CD4-positive, alpha-beta T cell treated with Interleukin-6 for 4 hours (primary cell): ENCODE data around the gene NFIC.
A peak's percentile ranks its signal among the peaks of the same experiment; 100 is the strongest.
"Not testable (repeated sequence)": the region's sequence is repeated elsewhere in the genome, so short reads cannot be mapped to it uniquely, and the experiment has no call there.

Source experiments
- DNase-seq: peaks from one replicate; pipeline ENCODE4 v3.0.0-alpha.2; 2020; ENCODE audit warnings: mixed read lengths

Gene NFIC

DNA sequence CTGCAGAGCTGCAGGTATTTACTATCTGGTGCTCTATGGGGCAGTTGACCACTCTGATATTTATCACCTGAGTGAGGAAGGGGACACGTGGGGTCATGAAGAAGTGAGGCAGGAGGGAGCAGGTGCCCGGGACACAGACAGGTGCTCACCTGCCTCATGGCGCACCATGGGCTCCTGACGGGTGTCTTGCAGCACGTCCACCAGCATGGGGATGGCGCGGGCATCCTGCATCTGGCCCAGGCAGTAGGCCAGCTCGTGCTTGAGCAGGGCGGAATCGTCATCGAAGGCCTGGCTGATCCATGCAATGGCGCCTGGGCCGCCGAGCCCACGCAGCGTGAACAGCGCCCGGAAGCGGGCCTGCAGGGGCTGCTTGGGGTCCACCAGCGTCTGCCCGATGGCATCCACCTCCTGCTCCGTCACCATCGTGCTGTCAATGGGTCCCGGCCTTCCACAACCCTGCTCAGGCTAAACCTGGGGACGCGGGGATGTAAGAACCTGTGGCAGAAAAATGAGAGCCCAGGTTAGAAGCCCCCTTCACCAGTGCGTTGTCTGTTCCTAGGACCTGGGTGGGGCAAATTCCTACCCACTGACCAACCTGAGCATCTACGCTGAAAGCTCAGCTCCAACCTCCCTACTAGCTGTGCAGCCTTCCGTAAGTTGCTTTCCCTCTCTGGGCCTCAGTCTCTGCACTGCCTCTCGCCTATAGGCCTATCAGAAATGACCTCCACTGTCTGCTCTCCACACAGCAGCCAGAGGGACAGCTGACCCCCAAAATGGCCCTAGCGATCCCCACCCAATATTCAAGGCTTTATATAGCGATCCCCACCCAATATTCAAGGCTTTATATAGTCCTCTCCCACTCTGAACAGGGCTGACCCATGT, 130.2 kb downstream of the NFIC start:
- DNase-seq = no peak

GRCh38 chr19:3497757-3498520, 131.6 kb downstream of the NFIC start:
- no peak for DNase-seq

DNA sequence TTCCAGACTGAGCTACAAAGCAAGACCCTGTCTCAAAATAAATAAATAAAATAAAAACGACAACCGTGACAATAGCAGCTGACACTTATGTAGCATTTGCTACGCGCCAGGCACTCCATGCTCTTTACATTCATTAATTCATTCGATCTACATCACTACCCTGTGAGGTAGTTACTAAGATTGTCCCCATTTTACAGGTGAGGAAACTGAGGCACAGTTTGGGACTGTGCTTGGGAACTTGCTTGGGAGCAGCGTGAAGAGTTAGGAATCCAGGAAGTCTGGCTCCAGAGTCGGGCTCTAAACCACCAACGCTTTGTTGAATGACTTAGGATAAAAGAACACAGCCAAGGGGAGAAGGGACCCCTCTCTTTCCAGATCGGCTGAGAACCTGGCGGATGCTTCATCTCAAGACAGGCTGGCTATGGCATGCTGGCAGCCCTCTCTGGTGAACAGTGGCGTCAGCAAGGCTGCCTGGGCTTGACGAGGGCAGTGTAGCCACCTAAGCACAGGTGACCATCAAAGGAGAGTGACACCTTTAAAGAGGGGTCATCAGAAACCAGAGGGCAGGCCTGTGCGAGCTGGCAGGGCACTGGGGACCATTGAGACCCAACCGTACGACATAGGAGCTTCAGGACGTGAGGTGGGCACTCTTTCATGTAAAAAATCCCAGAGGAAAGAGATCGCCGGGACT, 133.5 kb downstream of the NFIC start:
- no peak for DNase-seq

GRCh38 chr19:3500429-3501101, 134.2 kb downstream of the NFIC start, which contains the start of gene DOHH:
Gene DOHH (minus strand): TSS chr19:3500674. CDS start chr19:3496814, 3,860 bp downstream.
- DNase-seq = peak; percentile 98

DNA sequence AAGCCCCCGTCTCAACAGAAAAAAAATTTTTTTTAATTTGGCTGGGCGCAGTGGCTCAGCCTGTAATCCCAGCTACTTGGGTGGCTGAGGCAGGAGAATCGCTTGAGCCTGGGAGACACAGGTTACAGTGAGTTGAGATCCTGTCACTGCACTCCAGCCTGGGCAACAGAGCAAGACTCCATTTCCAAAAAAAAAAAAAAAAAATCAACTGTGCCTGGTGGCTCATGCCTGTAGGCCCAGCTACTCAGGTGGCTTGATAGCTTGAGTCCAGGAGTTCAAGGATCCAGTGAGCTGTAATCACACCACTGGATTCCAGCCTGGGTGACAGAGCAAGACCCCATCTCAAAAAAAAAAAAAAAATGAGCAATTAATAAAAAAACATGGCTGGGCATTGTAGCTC, 135.4 kb downstream of the NFIC start:
- no peak for DNase-seq

DNA sequence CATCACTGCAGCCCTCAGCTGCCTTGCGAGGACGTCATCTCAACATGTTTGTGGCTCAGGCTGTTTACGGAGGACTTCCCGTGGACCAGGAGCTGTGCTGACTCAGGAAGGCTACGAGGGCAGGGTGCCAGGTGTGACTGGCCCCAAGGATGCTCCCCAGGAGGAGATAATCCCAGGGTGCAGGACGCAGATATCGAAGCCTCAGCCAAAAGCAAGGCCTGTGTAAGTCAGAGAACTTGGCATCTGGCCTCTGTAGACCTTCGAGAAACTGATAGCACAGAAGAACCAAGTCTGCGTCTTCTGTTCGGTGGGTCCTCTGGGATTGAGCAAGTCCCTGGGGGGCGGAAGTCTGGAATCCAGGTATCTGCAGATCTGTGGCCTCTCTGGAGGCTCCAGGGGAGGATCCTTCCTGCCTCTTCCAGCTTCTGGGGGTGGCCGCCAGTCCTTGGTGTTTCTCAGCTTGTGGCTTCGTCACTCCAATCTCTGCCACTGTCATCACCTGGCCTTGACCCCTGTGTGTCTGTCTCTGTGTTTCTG, 136.7 kb downstream of the NFIC start:
- no peak for DNase-seq

DNA sequence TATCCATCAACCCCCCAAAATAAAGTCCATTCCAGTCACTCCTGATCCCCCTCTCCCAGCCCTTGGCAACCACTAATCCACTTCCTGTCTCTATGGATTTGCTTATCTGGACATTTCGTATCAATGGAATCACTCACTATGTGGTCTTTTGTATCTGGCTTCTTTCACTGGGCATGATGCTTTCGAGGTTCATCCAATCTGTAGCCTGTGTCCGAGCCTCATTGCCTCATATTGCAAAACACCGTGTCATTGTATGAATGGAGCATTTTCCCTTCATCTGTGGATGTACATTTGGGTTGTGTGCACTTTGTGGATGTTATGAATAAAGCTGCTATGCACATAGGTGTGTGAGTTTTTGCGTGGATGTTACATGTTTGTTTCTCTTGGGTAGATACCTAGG, 138.4 kb downstream of the NFIC start:
- no peak for DNase-seq

DNA sequence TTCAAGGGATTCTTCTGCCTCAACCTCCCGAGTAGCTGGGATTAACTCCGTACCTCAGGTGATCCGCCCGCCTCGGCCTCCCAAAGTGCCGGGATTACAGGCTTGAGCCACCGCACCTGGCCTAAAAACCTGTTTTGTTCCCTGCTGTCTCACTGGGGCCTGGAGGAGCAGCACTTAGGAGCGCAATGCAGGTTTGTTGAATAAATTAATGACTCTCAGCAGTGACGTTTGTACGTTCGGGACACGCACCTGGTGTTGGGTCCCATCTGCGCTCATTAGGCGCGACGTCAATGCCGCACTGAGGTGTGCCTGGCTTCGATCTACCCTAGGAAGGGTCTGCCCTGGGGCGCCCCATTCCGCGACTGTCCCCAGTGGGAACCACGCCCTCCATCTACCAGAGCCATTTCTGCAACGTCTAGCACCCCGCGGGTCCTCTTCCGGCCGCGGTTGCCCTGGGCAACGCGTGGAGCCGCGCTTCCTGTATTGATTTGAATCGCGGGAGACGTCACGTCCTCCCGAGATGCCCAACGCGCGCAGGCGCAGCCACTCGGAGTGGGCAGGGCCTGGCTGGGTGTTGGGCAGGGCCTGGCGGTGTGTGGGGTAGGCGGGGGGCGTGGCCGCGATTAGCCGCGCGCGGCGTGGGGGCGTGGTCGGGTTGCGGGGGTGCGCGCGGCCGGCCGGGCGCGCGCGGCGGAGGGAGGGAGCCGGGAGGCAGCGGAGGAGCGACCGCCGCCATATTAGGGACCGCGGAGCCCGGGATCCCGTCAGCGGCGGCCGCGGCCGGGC, 139.4 kb downstream of the NFIC start, which contains the start of gene FZR1:
TSS of gene FZR1 (plus strand) at position 714 of the 786 bp plus-strand sequence. CDS start 16,679 bp downstream, outside the sequence.
- peak; percentile 99 for DNase-seq

GRCh38 chr19:3506384-3507340, 140.3 kb downstream of the NFIC start:
- peak; percentile 28 for DNase-seq

DNA sequence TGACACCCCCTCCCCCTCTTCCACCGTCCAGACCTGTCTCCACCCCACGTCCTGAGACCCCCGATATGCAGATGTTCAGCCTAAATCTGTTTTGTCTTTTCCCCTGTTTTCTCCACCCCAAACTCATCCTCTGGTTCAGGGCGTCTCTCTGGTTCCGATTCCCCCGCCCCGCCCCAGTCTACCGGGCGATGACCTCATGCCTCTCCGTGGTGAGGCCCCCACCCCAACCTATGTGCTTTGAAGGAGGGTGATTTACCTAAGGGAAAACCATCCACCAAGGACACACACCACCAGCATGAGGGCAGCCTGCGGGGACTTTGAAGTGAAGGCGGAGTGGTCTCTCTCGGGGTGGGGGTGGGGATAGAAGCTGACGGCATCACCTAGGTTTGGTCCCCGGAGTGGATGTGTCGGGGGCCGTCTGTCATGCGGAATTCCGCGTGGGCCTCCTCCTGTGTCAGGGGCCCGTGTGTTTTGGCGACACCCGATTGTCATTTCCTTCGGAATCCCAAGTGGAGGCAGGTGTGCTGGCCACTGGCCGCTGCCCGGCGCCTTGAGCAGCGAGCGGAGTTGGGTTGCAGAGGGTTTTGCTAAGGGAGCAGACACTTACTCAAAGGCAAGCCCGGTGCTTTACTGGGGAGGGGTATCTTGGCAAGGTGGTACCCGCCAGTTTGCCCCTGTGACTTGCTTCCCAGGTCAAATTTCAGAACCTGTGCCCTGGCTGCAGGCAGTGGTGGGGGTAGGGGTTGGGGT, 141.2 kb downstream of the NFIC start:
- DNase-seq = peak; percentile 65

DNA sequence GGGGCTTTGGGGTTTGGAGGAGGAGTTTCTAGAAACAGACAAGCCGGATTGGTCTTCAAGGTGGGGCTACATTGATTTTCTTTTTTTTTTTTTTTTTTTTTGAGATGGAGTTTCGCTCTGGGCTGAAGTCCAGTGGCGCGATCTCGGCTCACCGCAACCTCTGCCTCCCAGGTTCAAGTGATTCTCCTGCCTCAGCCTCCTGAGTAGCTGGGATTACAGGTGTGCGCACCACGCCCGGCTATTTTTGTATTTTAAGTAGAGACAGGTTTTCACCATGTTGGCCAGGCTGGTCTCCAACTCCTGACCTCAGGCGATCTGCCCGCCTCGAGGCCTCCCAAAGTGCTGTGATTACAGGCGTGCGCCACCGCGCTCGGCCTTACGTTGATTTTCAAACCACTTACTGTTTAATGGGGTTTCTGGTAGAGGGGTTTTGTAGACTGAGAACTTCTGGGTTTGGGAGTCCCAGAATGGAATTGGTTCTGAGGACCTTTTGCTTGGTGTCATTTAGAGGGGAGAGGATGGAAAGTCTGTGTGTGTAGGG, 141.8 kb downstream of the NFIC start:
- DNase-seq = not testable (repeated sequence)

DNA sequence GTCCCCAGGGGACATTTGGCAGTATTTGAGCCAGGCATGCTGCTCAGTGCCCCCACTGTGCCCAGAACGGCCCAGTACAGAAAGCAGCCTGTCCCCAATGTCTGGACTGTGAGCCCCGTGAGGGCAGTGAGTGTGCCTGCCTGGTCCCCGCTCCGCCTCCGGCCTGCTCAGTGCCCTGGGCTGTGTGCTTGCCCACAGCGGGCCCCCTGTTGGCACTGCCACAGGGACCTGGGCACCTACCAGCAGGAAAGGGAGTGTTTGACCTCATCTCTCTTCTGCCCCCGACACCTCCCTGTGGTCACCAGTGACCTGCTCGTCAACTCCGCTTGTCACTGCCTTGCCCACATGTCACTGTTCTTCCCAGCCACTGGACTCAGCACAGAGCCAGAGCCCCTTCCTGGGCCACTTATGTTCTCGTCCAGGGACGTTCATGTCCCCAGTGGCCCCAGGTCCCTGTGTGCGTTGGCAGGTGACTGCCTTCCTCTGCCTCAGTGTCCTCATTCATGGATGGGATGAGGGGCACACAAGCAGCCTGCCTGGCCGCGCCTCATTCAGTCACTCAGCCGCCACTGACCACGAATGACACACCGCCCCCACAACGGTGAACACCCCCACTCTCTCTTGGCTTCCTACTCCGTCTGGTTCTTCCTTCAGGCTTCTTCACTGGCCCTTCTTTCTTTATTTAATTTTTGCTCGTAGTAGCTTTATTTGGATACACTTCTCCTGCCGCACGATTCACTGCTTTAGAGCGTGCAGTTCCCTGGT, 142.6 kb downstream of the NFIC start:
- no peak for DNase-seq

GRCh38 chr19:3509566-3509989, 143.2 kb downstream of the NFIC start:
- no peak for DNase-seq

DNA sequence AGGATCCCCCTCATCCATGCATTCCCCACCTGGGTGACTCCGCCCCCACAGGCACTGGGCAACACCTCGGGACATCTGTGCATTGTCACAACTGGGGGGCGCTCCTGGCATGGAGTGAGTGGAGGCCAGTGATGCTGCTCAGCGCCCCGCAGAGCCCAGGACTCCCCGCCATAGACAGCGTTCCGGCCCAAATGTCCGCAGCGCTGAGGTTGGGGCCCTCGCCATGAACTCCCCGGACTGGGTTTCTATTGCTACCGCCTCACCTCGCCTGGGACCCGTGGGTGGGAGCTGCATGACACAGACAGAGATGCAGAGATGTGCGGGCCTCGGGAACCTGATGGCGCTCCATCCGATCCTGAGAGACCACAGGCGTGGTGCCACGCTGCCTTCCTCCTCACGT, 144.3 kb downstream of the NFIC start:
- no peak for DNase-seq

DNA sequence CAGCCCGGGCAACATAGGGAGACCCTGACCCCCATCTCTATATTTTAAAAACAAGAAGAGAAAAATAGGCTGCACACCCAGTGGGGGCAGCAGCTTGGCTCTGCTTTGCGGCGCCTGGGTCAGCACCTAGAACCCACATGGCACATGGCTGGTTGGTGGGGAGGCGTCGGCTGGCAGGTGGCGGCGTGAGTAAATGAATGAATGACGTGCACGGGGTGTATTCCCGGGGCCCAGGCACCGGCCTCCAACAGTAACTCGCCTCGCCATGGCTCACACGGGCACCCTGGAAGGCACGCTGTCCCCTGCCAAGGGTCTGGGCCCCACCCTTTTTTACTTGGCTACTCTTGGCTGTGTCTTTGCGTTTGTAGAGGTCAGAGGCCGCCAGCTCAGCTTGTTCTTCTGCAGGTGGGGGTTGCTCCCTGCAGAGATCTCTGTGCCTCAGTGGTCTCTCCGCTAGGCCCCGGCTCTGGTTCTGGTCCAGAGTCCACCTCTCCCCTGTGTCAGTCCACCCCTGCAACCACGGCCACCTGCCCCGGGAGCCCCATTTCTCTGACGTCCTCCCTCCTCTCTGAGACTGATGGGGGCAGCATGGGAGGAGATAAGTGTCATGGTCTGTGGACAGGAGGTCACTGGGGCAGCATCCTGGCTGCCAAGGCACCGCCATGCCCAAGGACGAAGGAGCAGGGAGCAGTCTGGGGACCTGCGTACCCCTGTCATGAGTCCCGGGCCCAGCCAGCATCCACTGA, 145.3 kb downstream of the NFIC start:
- no peak for DNase-seq

DNA sequence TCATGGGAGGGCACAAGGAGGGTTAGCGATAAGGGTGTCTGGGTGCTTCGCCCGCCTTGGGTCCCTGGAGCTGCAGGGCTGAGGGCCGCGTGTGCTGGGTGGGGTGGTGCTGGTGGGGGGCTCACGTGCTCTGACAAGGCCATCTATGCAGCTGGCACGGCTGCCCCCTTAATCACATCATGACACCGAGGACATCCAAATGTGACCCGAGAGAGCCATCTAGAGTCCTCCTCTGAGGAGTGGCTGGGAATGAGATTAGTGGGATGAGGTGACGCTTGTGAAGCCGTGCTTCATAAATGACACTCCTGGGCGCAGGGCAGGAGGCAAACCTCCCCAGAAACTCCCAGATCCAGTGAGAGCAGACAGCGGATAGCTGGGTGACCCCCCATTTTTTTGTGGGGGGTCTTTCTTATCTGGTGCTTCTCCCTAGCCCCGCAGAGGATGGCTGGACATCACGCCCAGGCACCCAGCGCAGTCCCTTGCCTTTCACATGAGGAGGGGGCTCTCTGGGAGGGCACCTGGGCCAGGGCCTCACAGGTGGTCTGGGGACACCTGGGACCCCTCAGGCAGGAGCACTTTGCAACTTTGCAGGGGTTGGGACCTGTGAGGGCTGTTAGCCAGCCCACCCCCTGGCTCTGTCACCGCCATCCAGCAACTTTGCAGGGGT, 146.3 kb downstream of the NFIC start:
- DNase-seq = no peak
